GM12878 (cell line): Measurements from ENCODE around the gene TTYH3. TPM values are rescaled to one million over a fixed set of nuclear protein-coding genes. Genes with fewer than 3 reads are reported as not detected.

Experiments
- ATAC-seq: fragments of 200-7000 bp; cut with Tn5 transposase; 3 replicates; pipeline ENCODE4 v1.9.1; 2020; ENCODE audit warnings: mild to moderate bottlenecking, moderate library complexity
- BruUV-seq: library from RNA; stranded (reverse); fragments of 400-500 nt; replicated peaks from 2 replicates; lab custom pipeline; 2021; lab: Mats Ljungman, UMichigan
- CTCF ChIA-PET: fragments of 300-600 bp; sonication (Branson Sonifier 250); formaldehyde crosslinking; extraction: SDS; loops from one replicate; lab custom pipeline; 2021; ENCODE audit warnings: inconsistent platforms; lab: Yijun Ruan, JAX
- POLR2A ChIA-PET: fragments of 350-600 bp; formaldehyde crosslinking; extraction: SDS; loops from one replicate; lab custom pipeline; 2021; ENCODE audit warnings: inconsistent platforms; lab: Charles Lee
- RAD21 ChIA-PET: fragments of 300-600 bp; sonication (Branson Sonifier 250); formaldehyde crosslinking; loops from one replicate; lab custom pipeline; 2023; ENCODE audit warnings: antibody characterized with exemption; ENCODE audit not compliant: unreplicated experiment; lab: Charles Lee
- SMC1A ChIA-PET: fragments of 300-600 bp; sonication (Branson Sonifier 250); formaldehyde crosslinking; loops from one replicate; lab custom pipeline; 2023; ENCODE audit not compliant: unreplicated experiment, uncharacterized antibody; lab: Charles Lee
- DNase-seq: peaks from one replicate; pipeline ENCODE4 v3.0.0-alpha.2; 2011; ENCODE audit warnings: low read depth, low spot score
- FAIRE-seq: peaks from 3 replicates; lab custom pipeline; 2011; peaks lifted over from hg19 to GRCh38; lab: Jason Lieb, UNC
- H2AFZ ChIP-seq: 2 replicates; pipeline ENCODE4 v1.6.0; 2011; ENCODE audit warnings: low read depth, low read length, control low read depth; ENCODE audit not compliant: control insufficient read depth
- H3K27ac ChIP-seq: 2 replicates; pipeline ENCODE4 v1.5.1; 2011; ENCODE audit warnings: control low read depth; ENCODE audit not compliant: control insufficient read depth, insufficient read depth
- H3K27me3 ChIP-seq, 2 experiments: replicated peaks in 1 of 2; 2 replicates each; pipeline versions ENCODE4 v1.6.0 to v1.6.1; 2011; ENCODE audit warnings: low read length in 1 of 2; ENCODE audit not compliant: control insufficient read depth in 2 of 2, insufficient read depth in 2 of 2
- H3K36me3 ChIP-seq, 2 experiments: 2 replicates each; pipeline ENCODE4 v1.5.1; 2011; ENCODE audit warnings: low read length in 1 of 2; ENCODE audit not compliant: control insufficient read depth in 2 of 2, insufficient read depth in 2 of 2
- H3K4me1 ChIP-seq: 2 replicates; pipeline ENCODE4 v1.6.1; 2011; ENCODE audit warnings: mild to moderate bottlenecking, low read length, moderate library complexity, mixed read lengths; ENCODE audit not compliant: control insufficient read depth, insufficient read depth
- H3K4me2 ChIP-seq: 2 replicates; pipeline ENCODE4 v1.6.0; 2011; ENCODE audit warnings: control low read depth; ENCODE audit not compliant: control insufficient read depth, insufficient read depth
- H3K4me3 ChIP-seq: fragments of 200-600 bp; sonication (generic); 2 replicates; pipeline ENCODE4 v1.5.1; 2016
- H3K79me2 ChIP-seq: 2 replicates; pipeline ENCODE4 v1.6.0; 2011; ENCODE audit warnings: low read length; ENCODE audit not compliant: control insufficient read depth, insufficient read depth
- H3K9ac ChIP-seq: 2 replicates; pipeline ENCODE4 v1.8.0; 2011; ENCODE audit warnings: low read length, control low read depth, mixed read lengths; ENCODE audit not compliant: control insufficient read depth, insufficient read depth
- H3K9me3 ChIP-seq: replicated peaks from 3 replicates; pipeline ENCODE4 v1.5.1; 2011; ENCODE audit warnings: mild to moderate bottlenecking, low read length; ENCODE audit not compliant: control insufficient read depth, insufficient read depth
- H4K20me1 ChIP-seq: 2 replicates; pipeline ENCODE4 v1.6.0; 2011; ENCODE audit not compliant: control insufficient read depth, insufficient read depth
- ATF3 ChIP-seq: IDR thresholded peaks from 2 replicates; pipeline ENCODE4 v1.6.1; 2011; ENCODE audit warnings: low read depth, mild to moderate bottlenecking, low read length, moderate library complexity, borderline replicate concordance; ENCODE audit errors: extremely low read depth
- GABPA ChIP-seq: IDR thresholded peaks from 2 replicates; pipeline ENCODE4 v1.6.1; 2014; ENCODE audit warnings: antibody characterized with exemption, low read depth, mild to moderate bottlenecking, inconsistent platforms
- PKNOX1 ChIP-seq: fragments of 450-650 bp; IDR thresholded peaks from 2 replicates; pipeline ENCODE4 v1.6.1; 2016; ENCODE audit warnings: mild to moderate bottlenecking
- PML ChIP-seq: IDR thresholded peaks from 2 replicates; pipeline ENCODE4 v1.6.1; 2012; ENCODE audit warnings: low read length, inconsistent platforms
- POLR2A ChIP-seq: IDR thresholded peaks from 2 replicates; pipeline ENCODE4 v1.6.1; 2011; ENCODE audit warnings: low read depth, mild to moderate bottlenecking, low read length
- RB1 ChIP-seq: fragments of 450-650 bp; formaldehyde crosslinking; IDR thresholded peaks from 2 replicates; pipeline ENCODE4 v1.6.1; 2017; ENCODE audit warnings: mild to moderate bottlenecking, borderline replicate concordance
- RUNX3 ChIP-seq: IDR thresholded peaks from 2 replicates; pipeline ENCODE4 v1.6.1; 2012; ENCODE audit warnings: low read length, inconsistent platforms
- STAT3 ChIP-seq: IDR thresholded peaks from 2 replicates; pipeline ENCODE4 v1.6.1; 2011; ENCODE audit warnings: low read depth, low read length, improper control_type of control experiment
- USF1 ChIP-seq: IDR thresholded peaks from 2 replicates; pipeline ENCODE4 v1.6.1; 2011; ENCODE audit warnings: borderline replicate concordance, low read depth, mild to moderate bottlenecking, moderate library complexity, mixed read lengths, low read length; ENCODE audit not compliant: insufficient read depth; ENCODE audit errors: extremely low read length
- USF2 ChIP-seq: IDR thresholded peaks from 2 replicates; pipeline ENCODE4 v1.6.1; 2011; ENCODE audit warnings: low read depth, low read length, improper control_type of control experiment, borderline replicate concordance
- YBX1 ChIP-seq: fragments of 450-650 bp; IDR thresholded peaks from 2 replicates; pipeline ENCODE4 v1.6.1; 2016; ENCODE audit warnings: antibody characterized with exemption
- ZNF274 ChIP-seq: IDR thresholded peaks from one replicate; pipeline ENCODE4 v1.8.0; 2011; ENCODE audit not compliant: insufficient read length, insufficient read depth
- WGBS: methylation state at CpG from one replicate; pipeline ENCODE4 v1.1.6; 2016; ENCODE audit warnings: low lambda C conversion rate; ENCODE audit not compliant: insufficient replicate concordance, insufficient coverage; ENCODE audit errors: missing lambda C conversion rate; 5-methylcytosine and 5-hydroxymethylcytosine counted together
- in situ Hi-C: fragments of 300-500 bp; cut with MboI; formaldehyde crosslinking; loops from 9 replicates; pipeline ENCODE4 v1.14.3; 2018; ENCODE audit warnings: mixed read lengths
- intact Hi-C: fragments of 100-400 bp; cut with micrococcal nuclease; formaldehyde crosslinking; loops from one replicate; pipeline ENCODE4 v1.14.2; 2022; ENCODE audit not compliant: unreplicated experiment
- polyA plus RNA-seq, 11 experiments: library from polyadenylated mRNA; depleted of rRNA in 4 of 11; unstranded in 6 of 11; stranded (reverse) in 5 of 11; fragments of >200 nt; fragmentation: Nextera tagmentation in 4 of 11; fragmentation: Illumina TruSeq in 1 of 11; extraction: Ambion mirVana in 4 of 11; extraction: Trizol in 1 of 11; gene quantifications; 1 replicate in 1 of 11; 2 replicates in 10 of 11; pipeline versions ENCODE4 v1.2.1 to v1.2.3, GENCODE V29; 2011 to 2016; ENCODE audit warnings: inconsistent platforms in 2 of 11, missing spikeins in 2 of 11, low read depth in 1 of 11
- total RNA-seq, 4 experiments: library from RNA; depleted of rRNA in 3 of 4; stranded (reverse); fragments of >200 nt in 3 of 4; fragmentation: Illumina TruSeq in 1 of 4; extraction: Trizol in 1 of 4; gene quantifications; 2 replicates each; pipeline versions ENCODE4 v1.2.1 to v1.2.3, GENCODE V29; 2013 to 2021

Gene TTYH3
- total and polyA plus RNA-seq, 10 of the 15 experiments (the other 5 are each of a cell fraction or from before 2014, with no cell fraction given), result 0.79 to 71.4 (median 10.5) TPM

- CTCF ChIA-PET, result no interaction called here
- RAD21 ChIA-PET, result no interaction called here
- no peak overlapping the region for H3K9ac ChIP-seq
These were observed 30.0 kb downstream of the TTYH3 start for GRCh38 chr7:2661602-2662272.

GRCh38 chr7:2662273-2663120 lies 30.7 kb downstream of the TTYH3 start:
- no peak overlapping the region for H3K4me2 ChIP-seq
- H3K27me3 ChIP-seq, result no peaks in the 10 kb centered on the region
- CTCF ChIA-PET, result no interaction called here
- in situ Hi-C loops, result no loop called here
- no peaks in the 10 kb centered on the region for H3K36me3 ChIP-seq
- intact Hi-C loops, result loop anchor here (10.0 kb wide), 1 partner anchor 492 kb away; no protein-coding TSS in a partner anchor
- FAIRE-seq, result no peak
- no peaks in the 10 kb centered on the region for H3K79me2 ChIP-seq
- no peak overlapping the region for H3K27ac ChIP-seq
- SMC1A ChIA-PET, result no interaction called here
- no peaks in the 10 kb centered on the region for H3K9me3 ChIP-seq
- DNase-seq, result no peak
- RAD21 ChIA-PET, result no interaction called here
- no peaks in the 10 kb centered on the region for H4K20me1 ChIP-seq
- ATAC-seq, result no peak
- POLR2A ChIA-PET, result interaction anchor here (0.6 kb wide), 1 partner anchor 28 kb away, joined by 4 read pairs; no protein-coding TSS in a partner anchor
- H3K4me1 ChIP-seq, result no peaks in the 10 kb centered on the region
- H2AFZ ChIP-seq, result no peak overlapping the region
- H3K4me3 ChIP-seq, result no peak overlapping the region
- 81% methylated on average over 31 of the region's 33 CpGs for whole genome bisulfite sequencing
- no peak overlapping the region for H3K9ac ChIP-seq
- no TSS peak for BruUV-seq
- TF ChIP-seq ATF3 (no peak), USF2 (no peak), ZNF274 (no peak), PML (no peak), STAT3 (no peak), RB1 (no peak), PKNOX1 (no peak), GABPA (no peak), RUNX3 (no peak), USF1 (no peak)

More at GRCh38 chr7:2661602-2662272, 30.0 kb downstream of the TTYH3 start:
- no peaks in the 10 kb centered on the region for H3K9me3 ChIP-seq
- H2AFZ ChIP-seq, result no peak overlapping the region
- 84% methylated on average over 29 of the region's 43 CpGs for WGBS
- POLR2A ChIA-PET, result no interaction called here
- in situ Hi-C loops, result no loop called here
- BruUV-seq, result no TSS peak
- FAIRE-seq, result no peak
- no peak overlapping the region for H3K4me2 ChIP-seq
- intact Hi-C loops, result loop anchor here (10.0 kb wide), 1 partner anchor 493 kb away; no protein-coding TSS in a partner anchor
- no peaks in the 10 kb centered on the region for H4K20me1 ChIP-seq
- no peaks in the 10 kb centered on the region for H3K27me3 ChIP-seq
- no peak overlapping the region for H3K4me3 ChIP-seq
- TF ChIP-seq POLR2A, result 0 out of 2 replicates have a peak, but pooled peaks have one; percentile 28
- no peak for TF ChIP-seq YBX1
- no peaks in the 10 kb centered on the region for H3K36me3 ChIP-seq
- no peak overlapping the region for H3K27ac ChIP-seq
- H3K79me2 ChIP-seq, result no peaks in the 10 kb centered on the region
- no peaks in the 10 kb centered on the region for H3K4me1 ChIP-seq
- no peak for DNase-seq
- SMC1A ChIA-PET, result interaction anchor here (0.6 kb wide), 1 partner anchor 152 kb away, joined by 4 read pairs; no protein-coding TSS in a partner anchor
- ATAC-seq, result peak; percentile 16; the same call in 2 of the 3 replicates
